Hepatocyte (in vitro differentiated cells): ENCODE data around the gene SPIB.

Experiments used
- CTCF ChIP-seq: fragments of 200-600 bp; sonication (generic); IDR thresholded peaks from 2 replicates; pipeline ENCODE4 v1.5.1; 2016; ENCODE audit warnings: antibody characterized with exemption, mild to moderate bottlenecking; ENCODE audit not compliant: poor library complexity
- EZH2 ChIP-seq: fragments of 200-600 bp; sonication (generic); IDR thresholded peaks from 2 replicates; pipeline ENCODE4 v1.6.1; 2016; ENCODE audit warnings: antibody characterized with exemption, mild to moderate bottlenecking, borderline replicate concordance

GRCh38 chr19:50380137-50380536 is 38.6 kb upstream of the SPIB start:
- TF ChIP-seq EZH2: no peak
- TF ChIP-seq CTCF: no peak
